HG03108 (cell line): ENCODE measurements around the gene SERBP1.
"Not testable (repeated sequence)": the region's sequence is repeated elsewhere in the genome, so short reads cannot be mapped to it uniquely, and the experiment has no call there.

Experiments
- ATAC-seq: cut with Tn5 transposase; IDR thresholded peaks from one replicate; pipeline ENCODE4 v1.9.1; 2021; ENCODE audit warnings: moderate library complexity; ENCODE audit not compliant: unreplicated experiment

SERBP1 gene

GRCh38 chr1:67408148-67408547 is 22.1 kb downstream of the SERBP1 start:
- no peak for ATAC-seq

- no peak for ATAC-seq
Measured at GRCh38 chr1:67407498-67407897, 22.7 kb downstream of the SERBP1 start.

- no peak for ATAC-seq
Measured at GRCh38 chr1:67405473-67406245, 24.5 kb downstream of the SERBP1 start.

- ATAC-seq: no peak
Measured at GRCh38 chr1:67404212-67404620, 26.0 kb downstream of the SERBP1 start.

- no peak for ATAC-seq
Measured at GRCh38 chr1:67401443-67401842, 28.8 kb downstream of the SERBP1 start.

GRCh38 chr1:67400029-67400786 is 30.0 kb downstream of the SERBP1 start:
- not testable (repeated sequence) for ATAC-seq

GRCh38 chr1:67399199-67399993 is 30.8 kb downstream of the SERBP1 start:
- no peak for ATAC-seq

- ATAC-seq: no peak
Measured at GRCh38 chr1:67394548-67394947, 35.7 kb downstream of the SERBP1 start.

GRCh38 chr1:67393737-67394136 is 36.5 kb downstream of the SERBP1 start:
- no peak for ATAC-seq

GRCh38 chr1:67393240-67393639 is 37.0 kb downstream of the SERBP1 start:
- ATAC-seq: no peak

- no peak for ATAC-seq
Measured at GRCh38 chr1:67390041-67390887, 39.9 kb downstream of the SERBP1 start.

GRCh38 chr1:67383999-67384638 is 46.1 kb downstream of the SERBP1 start:
- ATAC-seq: no peak

- no peak for ATAC-seq
Measured at GRCh38 chr1:67382292-67382691, 47.9 kb downstream of the SERBP1 start.

- no peak for ATAC-seq
Measured at GRCh38 chr1:67381154-67381553, 49.0 kb downstream of the SERBP1 start.

GRCh38 chr1:67377253-67377652 is 52.9 kb downstream of the SERBP1 start:
- no peak for ATAC-seq

- ATAC-seq: no peak
Measured at GRCh38 chr1:67376381-67376780, 53.8 kb downstream of the SERBP1 start.

- no peak for ATAC-seq
Measured at GRCh38 chr1:67372898-67373297, 57.3 kb downstream of the SERBP1 start.

- no peak for ATAC-seq
Measured at GRCh38 chr1:67372136-67372535, 58.1 kb downstream of the SERBP1 start.

- ATAC-seq: no peak
Measured at GRCh38 chr1:67371681-67372080, 58.5 kb downstream of the SERBP1 start.

GRCh38 chr1:67371043-67371442 is 59.2 kb downstream of the SERBP1 start:
- ATAC-seq: no peak
